Activated naive CD4-positive, alpha-beta T cell treated with anti-CD3 and anti-CD28 coated beads, Interleukin-2, amount 10 ng/mL, durations not matched to agents 7 days and 5 days (primary cell): Measurements from ENCODE around the gene FNIP2.
A peak's percentile ranks its signal among the peaks of the same experiment; 100 is the strongest.
"Not testable (repeated sequence)": the region's sequence is repeated elsewhere in the genome, so short reads cannot be mapped to it uniquely, and the experiment has no call there.

ENCODE experiments used
- CTCF ChIA-PET: fragments of 350-600 bp; sonication (Branson Sonifier 250); formaldehyde crosslinking; loops from one replicate; lab custom pipeline; 2021; ENCODE audit warnings: antibody characterized with exemption; lab: Charles Lee
- DNase-seq: peaks from one replicate; pipeline ENCODE4 v3.0.0-alpha.2; 2020
- H3K27ac Mint-ChIP-seq: one replicate; pipeline ENCODE4 v1.8.0; 2021; ENCODE audit warnings: mild to moderate bottlenecking, moderate library complexity, mixed read lengths
- H3K27me3 Mint-ChIP-seq: one replicate; pipeline ENCODE4 v1.8.0; 2021; ENCODE audit warnings: mild to moderate bottlenecking, mixed read lengths
- H3K36me3 Mint-ChIP-seq: one replicate; pipeline ENCODE4 v1.8.0; 2021; ENCODE audit warnings: mixed read lengths
- H3K4me1 Mint-ChIP-seq: one replicate; pipeline ENCODE4 v1.8.0; 2021; ENCODE audit warnings: mixed read lengths
- H3K4me3 Mint-ChIP-seq: one replicate; pipeline ENCODE4 v1.8.0; 2021; ENCODE audit warnings: mild to moderate bottlenecking, moderate library complexity, mixed read lengths
- H3K9me3 Mint-ChIP-seq: one replicate; pipeline ENCODE4 v1.8.0; 2021; ENCODE audit warnings: mixed read lengths

Gene FNIP2

DNA sequence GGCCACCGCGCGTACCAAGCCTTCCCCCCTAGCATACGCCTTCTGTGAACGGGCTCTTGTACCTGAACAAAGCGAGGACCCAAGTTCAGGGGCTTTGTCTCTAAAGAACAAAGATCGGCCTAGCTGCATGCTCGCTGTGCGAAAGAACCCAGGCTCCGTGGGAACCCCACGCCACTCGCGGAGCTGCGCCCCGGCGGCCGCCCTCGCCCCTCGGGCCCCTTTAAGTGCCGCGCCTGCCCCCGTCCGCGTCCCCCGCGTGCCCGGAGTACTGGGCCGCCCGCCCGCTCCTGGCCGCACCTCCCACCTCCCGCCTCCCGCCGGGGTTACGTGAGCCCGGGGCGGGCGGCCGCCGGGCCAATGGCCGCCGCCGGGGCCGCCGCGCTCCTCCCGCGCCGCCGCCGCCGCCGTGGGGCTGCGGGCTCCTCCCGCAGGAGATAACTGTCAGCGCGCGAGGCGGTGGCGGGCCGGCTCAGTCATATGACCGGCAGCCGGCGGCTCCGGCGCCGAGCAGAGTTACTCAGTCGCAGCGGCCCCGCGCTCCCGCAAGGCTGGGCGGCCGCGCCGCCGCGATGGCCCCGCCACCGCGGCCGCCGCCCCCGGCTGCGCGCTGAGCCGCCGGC is at the start of gene FNIP2:
Gene FNIP2, plus strand, starts transcription at position 472 of the 620 bp plus-strand sequence. CDS start 187 bp downstream, outside the sequence.
- Mint-ChIP-seq H3K9me3 (no peaks in the 10 kb centered on the region), H3K4me1 (peaks cover 34% of the 10 kb centered on the region), H3K27ac (peak within 1 kb of the TSS; percentile 94), H3K4me3 (peak within 1 kb of the TSS; percentile 98), H3K27me3 (no peaks in the 10 kb centered on the region), H3K36me3 (peaks cover 3% of the 10 kb centered on the region)
- CTCF ChIA-PET: interaction anchor here (1.1 to 1.4 kb wide), 3 partner anchors 14 to 77 kb away, joined by 3 to 5 read pairs (median 5); no protein-coding TSS in a partner anchor
- peak; percentile 80 for DNase-seq

DNA sequence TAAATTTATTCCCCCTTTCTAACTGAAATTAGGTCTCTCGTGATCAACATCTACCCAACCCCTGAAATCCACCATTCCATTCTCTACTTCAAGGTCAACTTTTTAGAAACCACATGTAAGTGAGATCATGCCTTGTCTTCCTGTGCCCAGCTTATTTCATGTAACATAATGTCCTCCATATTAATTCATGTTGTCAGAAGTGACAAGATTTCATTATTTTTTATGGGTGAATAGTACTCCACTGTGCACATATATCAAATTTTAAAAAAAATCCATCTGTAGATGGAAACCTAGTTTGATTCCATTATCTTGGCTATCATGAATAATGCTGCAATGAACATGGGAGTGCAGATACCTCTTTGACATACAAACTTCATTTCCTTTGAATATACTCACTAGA is 47.1 kb upstream of the FNIP2 start:
- CTCF ChIA-PET: interaction anchor here (1.0 kb wide), 1 partner anchor 128 kb away, joined by 5 read pairs; no protein-coding TSS in a partner anchor

DNA sequence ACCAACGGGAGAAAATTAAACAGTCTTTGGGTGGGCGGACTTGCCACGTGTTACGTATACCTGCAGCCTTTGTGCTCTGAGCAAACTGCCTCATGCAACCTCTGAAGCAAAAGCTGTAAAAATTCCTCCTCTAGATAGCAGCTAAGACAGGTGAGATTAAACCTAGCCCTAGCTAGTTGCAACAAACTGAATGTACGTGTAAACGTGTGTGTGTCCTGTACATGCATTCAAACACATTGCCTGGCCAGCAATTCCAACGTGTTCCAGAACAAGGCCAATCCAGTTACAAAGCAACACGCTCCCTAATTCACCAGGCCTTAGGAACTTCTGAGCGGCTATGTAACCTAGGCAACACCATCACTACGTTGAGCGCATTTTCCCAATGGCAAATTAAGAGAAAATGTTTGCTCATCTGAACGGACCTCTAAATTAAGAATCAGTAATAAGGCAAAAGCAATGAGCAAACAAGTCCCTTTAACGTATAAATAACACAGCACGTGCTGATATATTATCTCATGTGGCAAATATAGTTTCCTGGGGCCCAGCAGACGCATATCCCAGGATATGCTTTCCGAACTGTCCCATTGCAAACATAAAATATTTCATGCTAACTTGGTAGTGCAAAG is 46.4 kb upstream of the FNIP2 start:
- Mint-ChIP-seq H3K4me3 (peak overlapping the region; percentile 97), H3K4me1 (peaks cover 46% of the 10 kb centered on the region), H3K27me3 (no peaks in the 10 kb centered on the region), H3K9me3 (no peaks in the 10 kb centered on the region), H3K27ac (peak overlapping the region; percentile 98), H3K36me3 (peaks cover 47% of the 10 kb centered on the region)
- CTCF ChIA-PET: interaction anchor here (1.0 kb wide), 1 partner anchor 128 kb away, joined by 5 read pairs; no protein-coding TSS in a partner anchor
- DNase-seq: peak; percentile 21

More for the DNA sequence above, 47.1 kb upstream of the FNIP2 start:
- Mint-ChIP-seq H3K4me1 (peaks cover 46% of the 10 kb centered on the region), H3K27ac (no peak overlapping the region), H3K27me3 (no peaks in the 10 kb centered on the region), H3K36me3 (peaks cover 52% of the 10 kb centered on the region), H3K4me3 (peak overlapping the region; percentile 97), H3K9me3 (no peaks in the 10 kb centered on the region)
- no peak for DNase-seq

DNA sequence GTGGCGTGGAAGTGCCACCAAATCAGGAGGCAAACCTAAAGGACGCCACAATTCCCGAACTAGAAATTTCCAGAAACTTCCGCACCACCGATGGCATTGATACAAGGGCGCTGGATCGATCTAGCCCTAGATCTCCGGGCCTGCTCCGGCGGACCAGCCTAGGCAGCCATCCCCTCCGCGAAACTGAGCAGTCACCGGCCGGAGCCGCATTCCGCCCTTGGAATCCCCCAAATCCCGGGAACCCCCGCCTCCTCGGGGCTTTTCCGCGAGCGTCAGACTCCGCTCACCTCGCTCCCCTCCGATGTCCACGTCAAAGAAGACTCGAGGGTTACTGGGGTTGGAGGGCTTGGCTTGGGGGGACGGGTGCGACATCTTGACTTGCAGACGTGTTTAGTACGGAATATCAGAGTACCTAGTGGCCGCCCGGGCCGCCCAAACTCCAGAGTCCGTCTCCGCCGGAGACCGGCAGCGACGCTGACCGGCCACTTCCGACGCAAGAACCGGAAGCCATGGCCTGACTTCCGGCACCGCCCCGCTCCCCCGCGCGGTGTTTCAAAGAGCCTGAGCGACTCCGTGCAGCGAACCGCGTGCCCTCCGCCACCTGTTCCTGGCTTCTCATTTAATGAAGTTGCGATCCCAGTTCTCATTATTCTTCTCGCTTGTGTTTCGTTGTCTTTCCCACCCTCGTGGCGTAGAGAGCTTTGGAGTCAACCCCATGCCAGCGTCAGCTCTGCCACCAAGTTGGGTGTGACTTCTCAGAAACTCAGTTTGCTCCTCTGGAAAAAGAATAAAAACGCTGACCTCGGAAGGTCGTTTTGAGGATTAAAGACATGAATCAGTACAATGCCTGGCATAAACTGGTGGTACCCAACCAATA is 45.7 kb upstream of the FNIP2 start, which contains the start of gene PPID:
Gene PPID, minus strand, starts transcription at position 480 of the 877 bp plus-strand sequence. Its CDS starts 108 bp downstream, at position 372.
- peaks cover 46% of the 10 kb centered on the region for H3K4me1 Mint-ChIP-seq
- CTCF ChIA-PET: interaction anchor here (1.0 to 1.9 kb wide), 3 partner anchors 122 to 129 kb away, joined by 4 to 10 read pairs (median 5); no protein-coding TSS in a partner anchor
- peak; percentile 88 for DNase-seq

DNA sequence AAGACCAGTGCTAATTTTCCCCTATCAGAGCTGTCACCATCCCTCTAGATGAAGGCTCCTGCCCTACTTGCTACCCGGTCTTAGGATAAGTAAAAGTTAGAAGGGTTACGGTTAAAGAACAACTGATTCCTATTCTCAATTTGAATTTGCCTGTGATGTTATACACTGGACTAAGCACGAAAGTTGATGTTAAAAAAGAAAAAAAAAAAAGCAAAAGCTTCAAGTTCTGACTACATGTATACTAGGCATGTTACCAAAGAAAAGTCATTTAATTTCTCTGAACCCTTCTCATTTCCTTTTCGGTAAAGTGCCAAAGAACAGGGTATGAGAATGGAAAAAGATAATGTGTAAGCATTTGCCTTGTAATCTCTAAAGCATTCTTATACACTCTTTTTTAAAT is 44.2 kb upstream of the FNIP2 start:
- H3K4me3 Mint-ChIP-seq: peak overlapping the region; percentile 54
- H3K4me1 Mint-ChIP-seq: peaks cover 52% of the 10 kb centered on the region
- CTCF ChIA-PET: interaction anchor here (1.0 to 1.9 kb wide), 4 partner anchors 121 to 494 kb away, joined by 3 to 10 read pairs (median 4); no protein-coding TSS in a partner anchor
- no peaks in the 10 kb centered on the region for H3K9me3 Mint-ChIP-seq
- H3K27ac Mint-ChIP-seq: peak overlapping the region; percentile 98
- DNase-seq: no peak
- peaks cover 6% of the 10 kb centered on the region for H3K27me3 Mint-ChIP-seq
- peaks cover 25% of the 10 kb centered on the region for H3K36me3 Mint-ChIP-seq

More for the DNA sequence above, 45.7 kb upstream of the FNIP2 start, which contains the start of gene PPID:
- Mint-ChIP-seq H3K4me3 (peak within 1 kb of the TSS; percentile 97), H3K36me3 (peaks cover 39% of the 10 kb centered on the region), H3K27ac (peak within 1 kb of the TSS; percentile 98), H3K27me3 (no peaks in the 10 kb centered on the region), H3K9me3 (no peaks in the 10 kb centered on the region)

DNA sequence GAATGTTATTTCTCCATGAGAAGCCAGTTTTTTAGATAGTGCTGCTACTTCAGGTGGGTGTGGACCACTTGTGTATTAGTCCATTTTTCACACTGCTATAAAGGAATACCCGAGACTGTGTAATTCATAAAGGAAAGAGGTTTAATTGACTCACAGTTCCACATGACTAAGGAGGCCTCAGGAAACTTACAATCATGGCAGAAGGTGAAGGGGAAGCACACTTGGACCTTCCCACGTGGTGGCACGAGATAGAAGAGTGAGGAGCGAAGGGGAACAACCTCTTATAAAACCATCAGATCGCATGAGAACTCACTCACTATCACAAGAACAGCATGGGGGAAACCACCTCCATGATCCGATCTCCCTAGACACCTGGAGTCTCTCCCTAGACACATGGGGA is 42.2 kb upstream of the FNIP2 start:
- CTCF ChIA-PET: interaction anchor here (1.8 to 2.4 kb wide), 2 partner anchors 42 to 125 kb away, joined by 5 to 8 read pairs; partner anchors contain the start of gene FNIP2
- no peak for DNase-seq
- Mint-ChIP-seq H3K9me3 (no peaks in the 10 kb centered on the region), H3K36me3 (peaks cover 9% of the 10 kb centered on the region), H3K27ac (no peak overlapping the region), H3K4me3 (no peak overlapping the region), H3K27me3 (peaks cover 12% of the 10 kb centered on the region), H3K4me1 (peaks cover 40% of the 10 kb centered on the region)

DNA sequence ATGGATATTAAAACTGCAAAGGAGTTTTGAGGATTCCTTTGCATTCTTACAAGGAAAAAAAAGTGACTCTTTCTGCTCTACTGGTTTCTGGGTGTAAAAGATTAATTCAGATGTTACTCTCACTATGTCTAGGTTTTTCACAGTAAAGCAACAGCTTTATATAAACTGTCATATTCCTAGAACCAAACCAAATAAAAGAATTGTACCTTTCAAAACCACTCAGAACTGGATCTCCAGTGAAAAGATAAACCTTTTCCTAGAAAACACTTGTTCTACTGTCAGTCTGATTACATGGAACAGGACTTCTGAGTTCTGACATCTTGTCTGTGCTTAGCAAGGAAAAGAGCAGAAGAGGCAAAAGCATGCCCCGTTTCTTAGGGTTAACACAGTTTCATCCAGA is 40.6 kb upstream of the FNIP2 start:
- H3K27me3 Mint-ChIP-seq: peaks cover 22% of the 10 kb centered on the region

DNA sequence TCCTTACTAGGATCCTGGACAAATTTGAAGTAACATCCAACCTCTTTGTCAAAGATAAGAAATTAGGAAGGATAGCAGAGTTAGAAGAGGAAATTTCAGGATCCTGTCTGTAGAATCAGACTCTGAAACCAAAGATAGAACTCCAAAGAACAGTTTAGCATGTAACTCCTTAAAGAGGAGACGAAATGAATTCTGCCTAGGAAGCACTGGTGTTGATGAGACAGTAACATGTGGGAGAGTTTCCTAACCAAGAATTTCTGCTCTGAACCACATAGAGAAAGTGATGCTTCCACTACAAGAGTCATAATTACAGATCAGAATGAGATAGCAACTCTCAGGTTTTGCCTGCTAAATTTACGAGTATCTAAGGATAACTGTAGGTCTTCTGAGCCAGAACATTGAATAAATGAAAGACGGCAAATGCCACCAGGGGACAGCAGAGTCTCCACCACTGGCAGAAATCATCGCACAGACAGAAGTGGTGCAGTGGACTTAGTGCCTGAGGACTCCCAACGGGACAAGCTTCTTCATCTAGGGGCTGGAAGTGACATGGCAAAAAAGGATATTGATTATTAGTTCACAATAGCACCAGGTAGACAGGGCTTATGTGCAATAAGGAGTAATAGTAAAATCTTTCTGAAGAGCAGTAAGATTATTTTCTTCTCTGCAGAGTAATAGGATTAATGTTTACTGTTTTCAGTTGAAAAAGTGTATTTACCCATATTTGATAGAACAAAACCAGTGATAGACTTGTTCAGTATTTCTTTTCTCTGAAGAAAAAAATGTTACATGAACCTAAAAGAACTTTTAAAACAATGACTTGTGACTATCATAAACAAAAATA is 38.9 kb upstream of the FNIP2 start:
- peak; percentile 66 for DNase-seq
- Mint-ChIP-seq H3K27ac (no peak overlapping the region), H3K27me3 (peaks cover 23% of the 10 kb centered on the region), H3K36me3 (no peaks in the 10 kb centered on the region), H3K9me3 (no peaks in the 10 kb centered on the region), H3K4me1 (peaks cover 16% of the 10 kb centered on the region), H3K4me3 (no peak overlapping the region)
- CTCF ChIA-PET: interaction anchor here (0.6 to 2.0 kb wide), 4 partner anchors 31 to 131 kb away, joined by 3 to 19 read pairs (median 4); no protein-coding TSS in a partner anchor

More for the DNA sequence above, 40.6 kb upstream of the FNIP2 start:
- peaks cover 31% of the 10 kb centered on the region for H3K4me1 Mint-ChIP-seq
- CTCF ChIA-PET: interaction anchor here (1.0 to 2.4 kb wide), 3 partner anchors 40 to 123 kb away, joined by 3 to 8 read pairs (median 5); partner anchors contain the start of gene FNIP2
- no peaks in the 10 kb centered on the region for H3K9me3 Mint-ChIP-seq
- no peak for DNase-seq
- no peak overlapping the region for H3K4me3 Mint-ChIP-seq
- H3K27ac Mint-ChIP-seq: no peak overlapping the region
- no peaks in the 10 kb centered on the region for H3K36me3 Mint-ChIP-seq

DNA sequence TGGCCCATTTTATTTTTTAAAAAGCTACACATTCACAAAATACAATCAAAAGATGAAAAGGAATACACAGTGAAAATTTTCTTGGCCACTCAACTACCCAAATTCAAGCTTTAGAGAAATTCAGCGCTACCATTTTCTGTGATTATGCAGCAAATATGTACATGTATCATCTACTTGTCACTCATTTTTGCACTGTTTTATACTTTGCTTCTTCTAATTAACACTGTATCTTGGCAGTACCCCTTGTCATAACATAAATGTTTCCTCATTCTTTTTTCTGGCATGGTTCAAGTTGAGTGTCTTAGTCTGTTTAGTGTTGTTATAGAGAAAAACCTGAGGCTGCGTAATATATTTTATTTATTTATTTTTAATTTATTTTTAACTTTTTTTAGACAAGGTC is 30.0 kb upstream of the FNIP2 start:
- Mint-ChIP-seq H3K27me3 (peaks cover 8% of the 10 kb centered on the region), H3K4me3 (no peak overlapping the region), H3K4me1 (no peaks in the 10 kb centered on the region), H3K27ac (no peak overlapping the region), H3K36me3 (no peaks in the 10 kb centered on the region), H3K9me3 (no peaks in the 10 kb centered on the region)
- CTCF ChIA-PET: interaction anchor here (0.9 kb wide), 1 partner anchor 15 kb away, joined by 3 read pairs; no protein-coding TSS in a partner anchor
- DNase-seq: no peak

DNA sequence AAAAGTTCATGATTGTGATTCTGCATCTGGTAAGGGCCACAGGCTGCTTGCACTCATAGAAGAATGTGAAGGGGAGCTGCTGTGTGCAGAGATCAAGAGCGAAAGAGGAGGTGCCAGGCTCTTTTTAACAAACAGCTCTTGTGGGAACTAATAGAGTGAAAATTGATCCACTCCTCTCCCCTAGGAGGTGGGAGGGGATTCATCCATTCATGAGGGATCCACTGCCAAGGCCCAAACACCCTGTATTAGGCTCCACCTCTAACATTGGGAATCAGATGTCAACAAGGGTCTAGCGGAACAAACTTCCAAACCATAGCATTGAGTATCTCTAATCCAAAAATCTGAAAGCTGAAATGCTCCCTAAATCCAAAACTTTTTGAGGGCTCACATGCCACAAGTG is 29.2 kb upstream of the FNIP2 start:
- Mint-ChIP-seq H3K27ac (no peak overlapping the region), H3K4me3 (no peak overlapping the region), H3K4me1 (no peaks in the 10 kb centered on the region), H3K27me3 (peaks cover 8% of the 10 kb centered on the region), H3K36me3 (no peaks in the 10 kb centered on the region), H3K9me3 (no peaks in the 10 kb centered on the region)
- CTCF ChIA-PET: no interaction called here
- DNase-seq: no peak

DNA sequence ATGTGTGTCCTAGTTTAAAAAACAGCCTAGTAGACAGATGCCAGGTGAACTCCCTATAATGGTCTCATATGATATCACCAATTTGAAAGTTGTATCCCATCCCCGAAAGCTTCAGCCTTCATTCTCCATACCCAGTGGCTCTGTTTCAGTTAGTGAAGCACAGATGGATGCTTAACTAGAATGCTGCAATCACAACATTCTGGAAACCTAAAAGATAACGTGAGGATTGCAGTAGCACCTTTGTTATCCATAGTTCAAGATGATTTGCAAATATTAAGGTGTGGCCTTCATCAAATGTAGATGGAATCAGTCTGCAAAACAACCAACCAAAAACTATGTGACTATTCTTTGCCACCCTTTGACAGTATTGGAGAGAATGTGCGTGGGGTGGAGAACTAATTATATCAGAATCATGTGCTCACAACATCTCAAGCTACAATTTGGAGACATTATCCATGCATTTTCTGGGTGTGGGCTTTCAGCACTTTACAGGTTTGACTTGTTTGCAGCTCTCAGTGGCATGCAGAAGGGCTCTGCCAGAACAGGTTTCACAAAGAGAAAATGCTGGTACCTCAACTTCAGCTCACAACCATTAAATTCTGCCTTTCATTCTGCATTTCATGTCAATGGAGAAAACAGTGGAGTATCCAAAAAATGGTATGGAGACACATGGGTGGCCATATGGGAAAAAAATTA is 27.4 kb upstream of the FNIP2 start:
- CTCF ChIA-PET: no interaction called here
- DNase-seq: no peak
- Mint-ChIP-seq H3K4me1 (no peaks in the 10 kb centered on the region), H3K27me3 (peaks cover 5% of the 10 kb centered on the region), H3K4me3 (no peak overlapping the region), H3K27ac (no peak overlapping the region), H3K9me3 (no peaks in the 10 kb centered on the region), H3K36me3 (no peaks in the 10 kb centered on the region)

DNA sequence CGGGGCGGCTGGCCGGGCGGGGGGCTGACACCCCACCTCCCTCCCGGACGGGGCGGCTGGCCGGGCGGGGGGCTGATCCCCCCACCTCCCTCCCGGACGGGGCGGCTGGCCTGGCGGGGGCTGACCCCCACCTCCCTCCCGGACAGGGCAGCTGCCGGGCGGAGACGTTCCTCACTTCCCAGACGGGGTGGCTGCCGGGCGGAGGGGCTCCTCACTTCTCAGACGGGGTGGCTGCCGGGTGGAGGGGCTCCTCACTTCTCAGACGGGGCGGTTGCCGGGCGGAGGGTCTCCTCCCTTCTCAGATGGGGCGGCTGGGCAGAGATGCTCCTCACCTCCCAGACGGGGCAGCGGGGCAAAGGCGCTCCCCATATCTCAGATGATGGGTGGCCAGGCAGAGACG is 22.3 kb upstream of the FNIP2 start:
- DNase-seq, H3K27me3 Mint-ChIP-seq, H3K4me1 Mint-ChIP-seq, H3K9me3 Mint-ChIP-seq, H3K27ac Mint-ChIP-seq, CTCF ChIA-PET, H3K36me3 Mint-ChIP-seq, H3K4me3 Mint-ChIP-seq: not testable (repeated sequence)
